PC-9 (cell line): Measurements from ENCODE around the gene GCK.

Experiments used
- EZH2 ChIP-seq: fragments of 200-600 bp; sonication (generic); IDR thresholded peaks from 2 replicates; pipeline ENCODE4 v1.8.0; 2017; ENCODE audit warnings: antibody characterized with exemption, low read depth
- TF ChIP-seq, protein P1 (sequence below): fragments of 200-600 bp; sonication (generic); conservative IDR thresholded peaks from 2 replicates; pipeline ENCODE4 v1.6.1; 2017; ENCODE audit warnings: mixed run types, antibody characterized with exemption, mild to moderate bottlenecking, moderate library complexity

DNA sequence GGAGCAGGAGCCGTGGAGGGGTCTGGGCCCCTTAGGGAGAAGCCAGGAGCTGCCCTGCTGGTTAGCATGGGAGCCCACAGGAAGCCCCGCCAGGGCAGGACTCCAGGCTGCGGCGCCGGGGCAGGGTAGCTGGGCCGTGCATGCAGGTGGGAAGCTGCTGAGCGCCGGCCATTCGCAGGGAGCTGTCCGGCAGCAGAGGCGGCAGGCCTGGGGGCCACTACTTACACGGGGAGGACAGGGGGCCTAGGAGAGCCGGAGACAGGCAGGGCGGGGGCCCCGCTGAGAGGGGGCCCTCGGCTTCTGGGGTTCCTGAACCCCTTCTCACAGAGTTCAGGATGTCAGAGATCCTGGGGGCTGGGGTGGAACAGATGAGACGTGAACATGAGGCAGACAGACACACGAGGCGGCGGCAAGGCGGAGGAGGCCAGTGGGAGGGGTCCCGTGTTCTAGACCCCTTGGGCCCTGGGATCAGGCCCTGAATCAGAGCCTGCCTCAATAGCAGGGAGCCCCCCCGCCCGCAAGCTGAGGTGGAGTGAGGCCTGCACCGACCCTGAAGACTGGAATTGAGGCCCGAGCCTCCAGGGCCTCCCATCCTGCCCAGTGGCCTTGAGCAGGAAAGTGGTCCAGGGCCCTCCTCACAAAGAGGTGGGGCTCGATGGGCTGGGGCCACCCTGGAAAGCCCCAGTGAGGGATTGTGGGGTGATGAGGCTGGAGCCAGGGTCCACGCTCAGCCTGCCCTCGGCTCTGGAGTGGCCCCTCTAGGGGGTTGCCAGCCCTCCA lies 39.5 kb upstream of the GCK start:
- TF ChIP-seq, protein P1, sequence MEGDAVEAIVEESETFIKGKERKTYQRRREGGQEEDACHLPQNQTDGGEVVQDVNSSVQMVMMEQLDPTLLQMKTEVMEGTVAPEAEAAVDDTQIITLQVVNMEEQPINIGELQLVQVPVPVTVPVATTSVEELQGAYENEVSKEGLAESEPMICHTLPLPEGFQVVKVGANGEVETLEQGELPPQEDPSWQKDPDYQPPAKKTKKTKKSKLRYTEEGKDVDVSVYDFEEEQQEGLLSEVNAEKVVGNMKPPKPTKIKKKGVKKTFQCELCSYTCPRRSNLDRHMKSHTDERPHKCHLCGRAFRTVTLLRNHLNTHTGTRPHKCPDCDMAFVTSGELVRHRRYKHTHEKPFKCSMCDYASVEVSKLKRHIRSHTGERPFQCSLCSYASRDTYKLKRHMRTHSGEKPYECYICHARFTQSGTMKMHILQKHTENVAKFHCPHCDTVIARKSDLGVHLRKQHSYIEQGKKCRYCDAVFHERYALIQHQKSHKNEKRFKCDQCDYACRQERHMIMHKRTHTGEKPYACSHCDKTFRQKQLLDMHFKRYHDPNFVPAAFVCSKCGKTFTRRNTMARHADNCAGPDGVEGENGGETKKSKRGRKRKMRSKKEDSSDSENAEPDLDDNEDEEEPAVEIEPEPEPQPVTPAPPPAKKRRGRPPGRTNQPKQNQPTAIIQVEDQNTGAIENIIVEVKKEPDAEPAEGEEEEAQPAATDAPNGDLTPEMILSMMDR = no peak
- TF ChIP-seq EZH2 = no peak
